Hematopoietic multipotent progenitor cell treated with erythropoietin and hydrocortisone succinate and interleukin-3 and kit ligand, for 6 days (in vitro differentiated cells): ENCODE results near the gene ALDH9A1.
A peak's percentile ranks its signal among the peaks of the same experiment; 100 is the strongest.
"Not testable (repeated sequence)": the region's sequence is repeated elsewhere in the genome, so short reads cannot be mapped to it uniquely, and the experiment has no call there.

Source experiments
- DNase-seq: peaks from one replicate; pipeline ENCODE4 v3.0.0-alpha.2; 2015

Gene ALDH9A1

DNA sequence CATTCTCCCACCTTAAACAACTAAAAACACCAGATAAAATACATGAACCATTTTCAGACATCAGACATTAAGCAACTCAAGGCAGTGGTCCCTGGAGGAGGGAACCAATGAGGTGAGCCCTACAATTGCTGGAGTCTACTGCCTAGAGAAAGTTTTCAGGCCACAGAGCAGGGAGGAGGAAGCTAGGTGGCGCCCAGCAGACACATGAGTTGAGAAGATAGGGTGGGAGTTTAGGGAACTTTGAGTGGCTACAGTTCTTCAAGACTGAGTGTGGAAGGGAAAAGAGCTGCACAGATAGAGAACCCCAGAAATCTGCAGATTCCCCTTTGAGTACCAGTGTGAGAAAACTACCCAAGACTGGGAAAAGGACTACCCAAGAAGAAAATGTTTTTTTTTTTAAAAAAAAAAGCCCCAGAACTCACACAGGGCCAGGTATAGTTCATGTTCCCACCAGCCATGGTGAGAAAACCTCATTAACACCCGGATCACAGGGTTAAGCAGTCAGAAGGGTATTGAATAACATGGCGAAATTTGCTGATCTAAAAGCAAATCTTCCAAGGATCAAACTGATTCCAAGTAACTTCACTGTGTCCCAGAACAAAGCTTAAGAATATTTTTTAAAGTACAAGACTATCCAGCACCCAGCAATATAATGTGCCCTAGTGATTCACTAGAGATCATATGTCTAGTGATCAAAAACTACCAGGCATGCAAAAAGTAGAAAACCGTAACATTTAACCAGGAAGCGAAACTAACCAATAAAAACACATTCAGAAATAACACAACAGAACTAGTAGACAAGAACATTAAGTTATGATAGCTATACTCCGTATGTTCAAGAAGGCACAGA lies 12.0 kb downstream of the ALDH9A1 start:
- DNase-seq = peak; percentile 71

GRCh38 chr1:165683848-165684485 lies 14.4 kb downstream of the ALDH9A1 start:
- DNase-seq = no peak

DNA sequence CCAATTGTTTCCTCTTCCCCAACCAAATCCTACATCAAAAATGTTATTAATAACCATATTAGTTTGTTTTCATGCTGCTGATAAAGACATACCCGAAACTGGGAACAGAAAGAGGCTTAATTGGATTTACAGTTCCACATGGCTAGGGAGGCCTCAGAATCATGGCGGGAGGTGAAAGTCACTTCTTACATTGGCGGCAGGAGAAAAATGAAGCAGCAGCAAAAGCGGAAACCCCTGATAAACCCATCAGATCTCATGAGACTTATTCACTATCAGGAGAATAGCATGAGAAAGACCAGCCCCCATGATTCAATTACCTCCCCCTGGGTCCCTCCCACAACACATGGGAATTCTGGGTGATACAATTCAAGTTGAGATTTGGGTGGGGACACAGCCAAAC lies 17.6 kb downstream of the ALDH9A1 start:
- DNase-seq = not testable (repeated sequence)

GRCh38 chr1:165680303-165680702 lies 18.1 kb downstream of the ALDH9A1 start:
- DNase-seq = no peak

DNA sequence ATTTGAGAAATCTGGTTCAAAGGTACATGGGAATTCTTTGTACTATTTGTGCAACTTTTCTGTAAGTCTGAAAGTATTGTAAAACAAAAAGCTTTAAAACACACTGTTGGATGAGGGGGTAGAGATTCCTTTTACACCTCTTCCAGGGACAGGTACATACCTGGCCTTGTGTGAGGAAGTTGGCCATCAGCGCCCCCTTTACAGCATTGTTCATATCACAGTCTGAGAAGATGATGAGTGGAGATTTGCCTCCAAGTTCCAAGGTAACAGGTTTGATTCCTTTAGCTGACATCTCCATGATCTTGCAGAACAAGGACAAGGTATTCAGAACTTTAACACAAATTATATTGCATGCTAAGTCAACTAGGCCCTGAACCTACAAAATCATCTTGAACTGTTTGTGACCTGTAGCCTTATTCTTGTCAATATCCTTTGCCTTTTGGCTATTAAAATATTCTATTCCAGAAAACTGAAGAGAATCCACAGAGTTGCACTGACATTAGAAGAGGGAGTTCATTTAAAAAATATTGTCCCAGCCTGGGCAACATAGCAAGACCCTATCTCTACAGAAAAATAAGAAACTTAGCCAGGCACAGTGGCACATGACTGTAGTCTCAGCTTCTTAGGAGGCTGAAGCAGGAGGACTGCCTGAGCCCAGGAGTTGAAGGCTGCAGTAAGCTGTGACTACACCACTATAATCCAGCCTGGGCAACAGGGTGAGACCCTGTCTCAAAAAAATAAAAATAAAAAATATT lies 18.9 kb downstream of the ALDH9A1 start:
- no peak for DNase-seq

DNA sequence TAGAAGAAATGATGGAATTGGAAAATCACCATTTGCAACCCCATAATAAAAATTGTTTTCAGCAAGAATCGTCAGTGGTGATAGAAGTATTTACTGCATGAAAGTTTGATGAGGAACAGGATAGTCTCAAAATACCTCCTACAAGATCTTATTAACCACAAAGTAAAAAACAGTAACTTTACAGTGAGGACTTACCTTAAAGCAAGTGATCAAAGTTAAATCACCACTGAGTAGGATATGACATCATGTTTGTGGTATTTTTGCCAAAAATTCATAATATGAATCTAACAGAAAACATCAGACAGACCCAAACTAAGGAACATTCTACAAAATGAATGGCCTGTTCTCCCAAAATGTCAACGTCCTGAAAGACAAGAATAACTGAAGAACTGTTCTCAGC lies 19.9 kb downstream of the ALDH9A1 start:
- DNase-seq = no peak

DNA sequence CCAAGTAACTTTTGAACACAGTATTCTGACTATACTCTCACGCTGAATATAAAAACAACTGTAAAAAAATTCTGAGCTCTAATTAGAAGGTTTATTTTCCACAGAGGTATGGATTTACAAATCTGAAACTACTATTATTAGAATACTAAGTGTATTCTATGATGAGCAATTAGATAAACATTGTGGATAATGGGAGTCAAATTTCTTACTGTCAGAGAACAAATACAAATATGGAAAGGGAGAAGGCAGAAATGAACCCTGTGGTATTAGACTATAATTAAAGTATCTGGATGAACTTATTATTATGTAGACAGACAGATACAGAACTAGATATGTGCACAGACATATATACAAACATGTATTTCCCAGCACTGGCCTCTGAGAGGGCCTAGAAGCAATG lies 22.6 kb downstream of the ALDH9A1 start:
- DNase-seq = no peak

DNA sequence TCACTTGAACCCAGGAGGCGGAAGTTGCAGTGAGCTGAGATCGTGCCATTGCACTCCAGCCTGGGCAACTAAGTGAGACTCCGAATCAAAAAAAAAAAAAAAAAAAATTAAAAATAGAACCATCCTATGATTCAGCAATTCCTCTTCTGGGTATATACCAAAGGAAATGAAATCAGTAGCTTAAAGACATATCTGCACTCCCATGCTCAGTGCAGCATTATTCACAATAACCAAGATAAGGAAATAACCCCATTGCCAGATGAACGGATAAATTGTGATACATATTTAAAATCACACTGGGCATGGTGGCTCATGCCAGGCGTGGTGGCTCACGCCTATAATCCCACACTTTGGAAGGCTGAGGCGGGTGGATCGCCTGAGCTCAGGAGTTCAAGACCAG lies 23.8 kb downstream of the ALDH9A1 start:
- DNase-seq = peak; percentile 54

- no peak for DNase-seq
Measured at GRCh38 chr1:165671526-165671925, 26.8 kb downstream of the ALDH9A1 start.

DNA sequence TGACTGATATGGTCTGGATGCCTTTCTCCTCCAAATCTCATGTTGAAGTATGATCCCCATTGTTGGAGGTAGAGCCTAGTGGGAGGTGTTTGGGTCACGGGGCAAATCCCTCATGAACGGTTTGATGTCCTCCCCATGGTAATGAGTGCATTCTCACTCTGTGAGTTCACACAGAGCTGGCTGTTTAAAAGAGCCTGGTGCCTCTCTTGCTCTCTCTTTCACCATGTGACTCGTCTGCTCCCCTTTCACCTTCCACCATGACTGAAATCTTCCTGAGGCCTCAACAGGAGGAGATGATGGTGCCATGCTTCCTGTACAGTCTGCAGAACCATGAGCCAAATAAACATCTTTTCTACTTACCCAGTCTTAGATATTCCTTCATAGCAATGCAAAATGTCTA lies 30.2 kb downstream of the ALDH9A1 start:
- no peak for DNase-seq

DNA sequence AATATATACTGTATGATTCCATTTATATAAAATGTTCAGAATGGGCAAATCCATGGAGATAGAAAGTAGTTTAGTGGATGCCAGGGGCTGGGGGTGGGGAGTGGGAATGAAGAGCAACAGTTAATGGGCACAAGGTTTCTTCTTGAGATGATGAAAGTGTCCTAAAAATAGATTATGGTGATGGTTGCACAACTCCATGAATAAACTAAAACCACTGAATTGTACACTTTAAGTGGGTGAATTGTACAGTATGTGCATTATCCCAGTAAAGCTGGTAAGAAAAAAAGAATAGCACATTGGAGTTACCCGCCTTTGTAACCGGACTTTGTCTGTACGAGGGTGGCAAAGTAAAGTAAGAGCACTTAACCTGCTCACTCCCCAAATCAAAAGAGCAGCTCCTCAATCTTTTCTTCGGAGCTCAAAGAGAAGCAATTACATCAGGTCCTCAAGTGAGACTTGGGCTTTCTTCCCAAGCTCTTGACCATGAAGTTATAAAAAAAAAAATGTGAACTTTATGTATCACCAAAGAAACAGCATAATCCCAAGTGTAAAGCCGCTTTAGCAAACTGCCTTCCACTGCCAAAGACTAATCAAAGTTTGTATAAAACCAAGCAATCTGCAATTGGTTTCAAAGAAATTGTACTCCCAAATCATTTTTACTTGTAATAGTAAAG lies 32.1 kb downstream of the ALDH9A1 start:
- peak; percentile 42 for DNase-seq

GRCh38 chr1:165662186-165662585 lies 36.2 kb downstream of the ALDH9A1 start:
- no peak for DNase-seq

DNA sequence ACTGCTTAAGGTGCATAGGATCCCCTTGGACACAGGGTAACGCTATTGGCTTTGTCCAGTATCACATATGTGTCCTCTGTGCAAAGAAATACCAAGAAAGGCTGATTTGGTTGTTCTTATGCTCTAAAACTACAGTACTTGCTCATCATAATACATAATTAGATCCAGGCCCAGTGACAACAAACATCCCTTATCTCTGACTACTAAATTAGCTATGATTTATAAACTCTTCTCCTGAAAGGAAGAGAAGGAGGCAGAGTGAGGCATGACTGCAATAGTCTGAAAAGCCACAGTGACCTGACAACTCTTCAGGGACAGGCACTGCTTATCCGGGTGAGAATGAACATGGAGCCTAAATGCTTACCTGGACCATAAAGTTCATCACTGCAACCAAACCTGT lies 36.7 kb downstream of the ALDH9A1 start:
- no peak for DNase-seq

- no peak for DNase-seq
Measured at GRCh38 chr1:165659581-165659895, 38.8 kb downstream of the ALDH9A1 start.

GRCh38 chr1:165658766-165659580 lies 39.4 kb downstream of the ALDH9A1 start:
- not testable (repeated sequence) for DNase-seq

GRCh38 chr1:165650981-165651625 lies 47.3 kb downstream of the ALDH9A1 start:
- DNase-seq = no peak

- DNase-seq = no peak
Measured at GRCh38 chr1:165648919-165649572, 49.3 kb downstream of the ALDH9A1 start.

GRCh38 chr1:165647970-165648369 lies 50.4 kb downstream of the ALDH9A1 start:
- DNase-seq = no peak

GRCh38 chr1:165647517-165647916 lies 50.8 kb downstream of the ALDH9A1 start:
- DNase-seq = no peak

DNA sequence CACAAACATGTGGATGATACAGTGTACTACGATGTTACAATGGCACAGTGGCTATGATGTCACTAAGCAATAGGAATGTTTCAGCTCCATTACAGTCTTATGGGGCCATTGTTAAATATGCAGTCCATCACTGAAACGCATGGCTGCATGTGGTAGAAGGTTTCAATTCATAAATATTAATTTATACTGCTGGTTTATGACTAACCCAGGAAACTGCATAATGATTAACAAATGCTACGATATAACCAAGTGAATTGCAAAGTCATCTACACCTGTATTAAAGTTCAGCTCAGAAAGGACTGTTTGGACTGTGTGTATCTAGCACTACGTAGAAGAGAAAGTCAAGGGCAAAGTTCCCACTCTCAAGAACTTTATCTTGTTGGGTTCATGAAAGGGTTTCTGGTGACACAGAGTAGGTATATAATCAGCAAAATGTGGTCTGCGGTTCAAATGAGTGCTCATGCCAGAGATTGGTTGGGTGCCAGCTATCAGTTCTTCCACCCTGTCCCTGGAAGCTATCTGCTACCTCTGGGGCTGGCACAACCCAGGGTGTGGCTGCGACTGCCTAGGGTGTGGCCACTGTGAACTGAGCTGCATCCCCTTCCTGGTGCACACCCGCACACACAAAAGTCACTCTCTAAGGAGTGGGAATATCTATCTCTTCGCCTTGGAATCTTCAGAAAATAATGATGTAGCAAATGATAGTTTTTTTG lies 52.6 kb downstream of the ALDH9A1 start:
- DNase-seq = peak; percentile 99
